ENCODE measurements around the gene TVP23A.

TVP23A gene

DNA sequence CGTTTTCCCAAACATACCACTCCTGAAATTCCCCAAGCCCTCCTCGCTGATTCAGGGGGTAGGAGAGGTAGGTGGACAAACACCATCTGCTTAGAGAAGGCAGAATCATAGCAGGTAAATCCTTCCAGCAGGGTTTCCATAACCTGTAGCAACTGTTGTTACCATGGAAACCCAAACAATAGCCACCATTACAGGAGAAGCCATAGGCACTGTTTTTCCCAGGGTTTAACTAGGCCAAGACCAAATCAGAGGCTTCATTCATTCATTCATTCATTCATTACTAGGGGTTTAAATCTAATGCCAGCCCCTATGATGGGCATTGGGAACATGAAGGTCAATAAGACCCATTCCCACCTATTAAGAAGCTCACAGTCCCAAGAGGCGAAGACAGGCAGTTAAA is 32.9 kb upstream of the TVP23A start:
- DNase-seq (ENCODE audit: low read depth, low spot score), result no peak

DNA sequence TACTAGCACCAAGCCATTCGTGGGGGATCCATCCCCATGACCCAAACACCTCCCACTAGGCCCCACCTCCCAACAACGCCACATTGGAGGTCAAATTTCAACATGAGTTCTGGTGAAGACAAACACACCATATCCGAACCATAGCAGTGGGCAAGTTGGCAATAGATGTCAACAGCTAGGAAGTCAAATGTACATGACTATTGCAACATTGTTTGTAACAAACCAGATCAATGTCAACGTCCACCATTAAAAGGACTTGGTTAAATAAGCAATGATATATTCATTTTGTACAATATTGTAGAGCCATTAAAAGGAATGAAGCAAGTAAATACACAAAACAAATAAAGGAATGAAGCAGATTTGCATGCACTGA is 31.9 kb upstream of the TVP23A start:
- no peak overlapping the region for H3K4me3 ChIP-seq (ENCODE audit: low read depth, low read length)
- TF ChIP-seq, protein P1, sequence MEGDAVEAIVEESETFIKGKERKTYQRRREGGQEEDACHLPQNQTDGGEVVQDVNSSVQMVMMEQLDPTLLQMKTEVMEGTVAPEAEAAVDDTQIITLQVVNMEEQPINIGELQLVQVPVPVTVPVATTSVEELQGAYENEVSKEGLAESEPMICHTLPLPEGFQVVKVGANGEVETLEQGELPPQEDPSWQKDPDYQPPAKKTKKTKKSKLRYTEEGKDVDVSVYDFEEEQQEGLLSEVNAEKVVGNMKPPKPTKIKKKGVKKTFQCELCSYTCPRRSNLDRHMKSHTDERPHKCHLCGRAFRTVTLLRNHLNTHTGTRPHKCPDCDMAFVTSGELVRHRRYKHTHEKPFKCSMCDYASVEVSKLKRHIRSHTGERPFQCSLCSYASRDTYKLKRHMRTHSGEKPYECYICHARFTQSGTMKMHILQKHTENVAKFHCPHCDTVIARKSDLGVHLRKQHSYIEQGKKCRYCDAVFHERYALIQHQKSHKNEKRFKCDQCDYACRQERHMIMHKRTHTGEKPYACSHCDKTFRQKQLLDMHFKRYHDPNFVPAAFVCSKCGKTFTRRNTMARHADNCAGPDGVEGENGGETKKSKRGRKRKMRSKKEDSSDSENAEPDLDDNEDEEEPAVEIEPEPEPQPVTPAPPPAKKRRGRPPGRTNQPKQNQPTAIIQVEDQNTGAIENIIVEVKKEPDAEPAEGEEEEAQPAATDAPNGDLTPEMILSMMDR (IDR thresholded peaks at IDR 0.05; ENCODE audit: insufficient read depth, low read length, missing control alignments), result no peak
- DNase-seq (ENCODE audit: low read depth, low spot score), result no peak
- POLR2A ChIA-PET, result no interaction called here
- CTCF ChIA-PET, result no interaction called here

More for the DNA sequence above, 32.9 kb upstream of the TVP23A start:
- no peak overlapping the region for H3K4me3 ChIP-seq (ENCODE audit: low read depth, low read length)
- TF ChIP-seq, protein P1 (IDR thresholded peaks at IDR 0.05; ENCODE audit: insufficient read depth, low read length, missing control alignments), result no peak
- POLR2A ChIA-PET, result no interaction called here
- CTCF ChIA-PET, result no interaction called here

DNA sequence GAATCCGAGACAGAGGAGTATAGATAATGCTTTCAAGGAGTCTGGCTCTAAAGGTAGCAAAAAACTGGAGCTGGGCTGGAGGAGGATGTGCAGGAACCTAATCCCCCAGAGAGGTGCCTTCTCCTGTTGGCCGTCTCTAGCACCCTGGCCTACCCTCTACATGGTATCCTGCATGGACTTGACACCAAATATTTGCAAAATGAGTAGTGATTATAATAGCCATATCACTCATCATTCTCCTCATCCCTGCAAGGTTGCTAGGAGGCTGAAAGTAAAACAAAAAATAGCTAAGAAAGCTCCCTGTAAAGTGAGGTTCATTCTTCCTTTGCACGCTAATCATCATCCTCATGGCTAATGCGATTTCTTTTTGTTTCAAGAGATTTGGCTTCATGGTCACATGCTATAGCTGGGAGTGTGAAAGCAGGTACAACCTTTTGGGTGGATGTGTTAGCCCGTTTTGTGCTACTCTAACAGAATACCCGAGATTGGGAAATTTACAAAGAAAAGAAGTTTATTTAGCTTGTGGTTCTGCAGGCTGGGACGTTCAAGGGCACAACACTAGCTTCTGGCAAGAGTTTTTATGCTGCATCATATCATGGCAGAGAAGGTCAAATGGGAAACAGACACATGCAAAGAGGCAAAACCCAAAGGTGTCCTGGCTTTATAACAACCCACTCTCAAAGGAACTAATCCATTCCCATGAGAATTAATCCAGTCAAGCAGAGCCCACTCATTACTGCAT is 31.3 kb upstream of the TVP23A start:
- no peak overlapping the region for H3K4me3 ChIP-seq (ENCODE audit: low read depth, low read length)
- CTCF ChIA-PET, result no interaction called here
- POLR2A ChIA-PET, result no interaction called here
- TF ChIP-seq, protein P1 (IDR thresholded peaks at IDR 0.05; ENCODE audit: insufficient read depth, low read length, missing control alignments), result no peak
- no peak for DNase-seq (ENCODE audit: low read depth, low spot score)

DNA sequence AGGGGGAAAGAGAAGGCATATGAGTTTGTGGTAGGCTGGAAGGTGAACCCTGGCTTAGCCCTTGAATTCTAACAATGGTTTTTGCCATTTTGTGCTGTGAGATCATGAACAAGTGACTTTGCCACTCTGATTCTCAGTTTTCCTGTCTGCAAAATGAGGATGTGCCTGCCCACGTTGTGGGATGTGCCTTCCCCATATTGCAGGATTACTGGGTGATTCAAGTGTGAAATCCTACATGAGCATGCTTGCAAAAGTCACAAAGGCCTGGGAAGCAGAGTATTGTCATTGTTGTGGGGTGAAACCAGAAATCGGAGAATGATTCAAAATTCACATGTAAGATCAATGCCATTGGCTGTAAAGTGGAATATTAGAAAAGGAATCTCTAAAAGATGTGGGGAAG is 28.6 kb upstream of the TVP23A start:
- H3K4me3 ChIP-seq (ENCODE audit: low read depth, low read length), result no peak overlapping the region
- TF ChIP-seq, protein P1 (IDR thresholded peaks at IDR 0.05; ENCODE audit: insufficient read depth, low read length, missing control alignments), result no peak
- ChIA-PET POLR2A (no interaction called here), CTCF (no interaction called here)
- no peak for DNase-seq (ENCODE audit: low read depth, low spot score)

DNA sequence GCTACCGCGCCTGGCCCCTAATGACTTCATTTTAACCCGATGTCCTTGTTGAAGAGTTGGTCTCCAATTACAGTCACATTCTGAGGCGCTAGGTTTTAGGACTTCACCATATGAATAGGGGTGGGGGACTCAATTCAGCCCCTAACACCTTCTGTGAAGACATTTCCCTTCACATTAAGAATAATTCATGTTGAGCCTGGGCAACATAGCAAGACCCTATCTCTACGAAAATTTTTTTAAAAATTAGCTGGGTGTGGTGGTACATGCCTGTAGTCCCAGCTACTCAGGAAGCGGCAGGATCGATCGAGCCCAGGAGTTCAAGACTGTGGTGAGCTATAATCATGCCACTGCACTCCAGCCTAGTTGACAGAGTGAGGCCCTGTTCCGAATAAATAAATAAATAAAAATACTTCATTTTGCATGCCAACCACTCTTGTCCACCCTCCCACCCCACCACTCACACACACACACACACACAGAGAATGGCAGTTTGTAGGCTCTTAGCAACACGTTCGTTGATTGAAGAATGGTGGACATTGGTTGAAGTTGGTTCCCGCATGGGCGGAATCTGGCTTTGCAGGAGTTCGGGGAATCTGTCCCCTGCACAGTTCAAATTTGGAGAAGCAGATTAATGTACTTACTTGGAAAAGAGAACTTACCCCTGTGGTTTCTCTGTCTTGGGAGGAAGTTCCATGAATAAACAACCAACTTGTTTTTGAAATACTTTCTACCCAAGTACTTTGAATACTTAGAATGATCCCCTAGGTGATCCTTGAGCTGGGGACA is 27.8 kb upstream of the TVP23A start:
- POLR2A ChIA-PET, result no interaction called here
- CTCF ChIA-PET, result no interaction called here
- TF ChIP-seq, protein P1 (IDR thresholded peaks at IDR 0.05; ENCODE audit: insufficient read depth, low read length, missing control alignments), result no peak
- no peak for DNase-seq (ENCODE audit: low read depth, low spot score)
- H3K4me3 ChIP-seq (ENCODE audit: low read depth, low read length), result no peak overlapping the region

DNA sequence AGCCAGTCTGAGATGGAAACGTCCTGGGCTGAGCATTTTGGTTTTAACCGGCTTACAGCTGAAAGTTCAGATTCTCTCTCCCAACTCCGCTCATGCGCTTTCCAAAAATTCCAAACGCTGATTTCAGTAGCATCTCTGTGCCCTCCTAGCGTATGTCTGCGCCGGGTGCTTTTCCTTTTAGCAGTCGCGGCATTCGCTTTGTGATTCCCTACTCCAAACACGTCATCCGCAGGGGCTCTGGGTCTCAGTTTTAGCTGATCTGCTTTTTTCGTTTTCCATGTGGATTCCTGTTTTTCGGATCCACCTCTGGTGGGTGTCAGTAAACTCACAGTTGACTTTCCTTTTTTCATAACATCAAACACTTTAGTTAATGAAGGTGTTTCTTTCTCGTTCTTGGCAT is 22.1 kb upstream of the TVP23A start:
- ChIA-PET POLR2A (no interaction called here), CTCF (no interaction called here)
- H3K4me3 ChIP-seq (ENCODE audit: low read depth, low read length), result no peak overlapping the region
- TF ChIP-seq, protein P1 (IDR thresholded peaks at IDR 0.05; ENCODE audit: insufficient read depth, low read length, missing control alignments), result no peak
- no peak for DNase-seq (ENCODE audit: low read depth, low spot score)

All from AG04449 (cell line).